Colon (tissue), 2 donors: ENCODE results near the gene OAF.

Experiments
- FAIRE-seq: peaks from 2 replicates; lab custom pipeline; 2012; peaks lifted over from hg19 to GRCh38; lab: Jason Lieb, UNC
- donor health status: control.
- donor health status: control.

The OAF gene

GRCh38 chr11:120184371-120184945, 26.4 kb upstream of the OAF start:
- no peak for FAIRE-seq

DNA sequence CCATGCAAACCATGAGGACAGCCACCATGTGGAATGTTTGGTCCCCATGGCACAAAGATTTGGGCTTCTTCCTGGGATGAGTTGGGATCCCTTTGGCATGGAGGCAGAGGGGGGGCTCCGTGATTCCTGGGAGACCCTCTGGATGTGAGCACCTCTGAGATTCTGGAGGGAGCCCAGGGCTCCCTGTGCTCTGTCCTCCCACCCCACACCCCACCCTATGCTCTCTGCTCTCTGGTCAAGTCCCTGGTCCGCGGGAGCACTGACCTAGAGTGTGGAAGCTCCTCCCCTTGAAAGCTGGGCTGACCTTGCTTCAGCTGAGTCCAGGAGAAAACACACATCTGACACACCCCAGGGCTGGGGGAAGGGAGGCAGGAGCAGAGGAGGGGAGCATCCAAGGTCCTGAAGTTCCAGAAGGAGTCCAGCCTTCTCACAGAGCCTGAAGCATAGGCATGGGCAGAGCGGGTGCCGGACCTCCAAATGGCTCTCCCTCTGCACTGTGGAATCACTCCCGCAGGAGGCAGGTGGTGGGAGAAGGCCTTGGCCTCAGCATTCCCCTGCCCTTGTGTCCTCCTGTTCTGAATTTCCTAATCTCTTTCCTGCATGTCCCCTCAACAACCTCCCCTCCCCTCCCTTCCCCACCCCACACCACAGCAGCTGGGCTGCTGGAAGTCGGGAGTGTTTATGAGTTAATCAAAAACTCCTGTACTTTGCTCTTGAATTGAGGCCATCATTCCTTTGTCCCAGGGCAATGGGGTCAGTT, 25.7 kb upstream of the OAF start:
- no peak for FAIRE-seq

DNA sequence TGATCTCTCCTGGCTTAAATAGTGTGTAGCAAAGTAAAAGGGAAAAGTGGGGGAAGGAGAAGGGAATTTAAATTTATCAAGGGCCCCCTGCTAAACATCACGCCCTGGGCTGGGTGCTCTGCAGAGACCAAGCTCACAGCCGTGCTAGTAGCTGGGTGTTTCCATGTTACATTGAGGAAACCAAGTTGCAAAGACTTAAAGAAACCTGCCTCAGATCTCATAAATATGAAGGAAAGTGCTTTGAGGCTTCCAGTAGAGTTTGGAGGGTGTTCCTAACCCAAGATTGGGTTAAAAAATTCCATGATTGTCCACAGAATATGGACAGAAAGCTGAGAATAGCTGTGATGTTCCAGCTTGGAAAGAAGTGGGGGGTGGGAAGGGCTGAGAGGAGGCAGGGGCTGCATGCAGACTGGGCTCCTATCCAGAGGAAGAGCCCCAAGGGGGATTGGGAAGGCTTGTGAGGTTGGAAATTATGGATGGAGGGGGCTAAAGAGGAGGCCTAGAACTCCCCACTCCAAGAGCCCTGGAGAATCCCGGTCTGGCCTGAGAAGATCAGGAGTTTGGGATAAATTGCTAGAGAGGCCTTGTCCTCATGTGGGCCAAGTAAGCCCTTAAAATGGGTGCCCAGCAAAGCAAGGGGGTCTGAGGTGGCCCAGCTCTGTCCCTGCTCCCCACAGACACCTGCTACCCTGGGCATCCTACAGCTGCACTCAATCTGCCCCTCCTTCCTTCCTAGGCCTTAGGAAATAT, 25.0 kb upstream of the OAF start:
- no peak for FAIRE-seq

GRCh38 chr11:120186456-120186773, 24.4 kb upstream of the OAF start:
- no peak for FAIRE-seq

DNA sequence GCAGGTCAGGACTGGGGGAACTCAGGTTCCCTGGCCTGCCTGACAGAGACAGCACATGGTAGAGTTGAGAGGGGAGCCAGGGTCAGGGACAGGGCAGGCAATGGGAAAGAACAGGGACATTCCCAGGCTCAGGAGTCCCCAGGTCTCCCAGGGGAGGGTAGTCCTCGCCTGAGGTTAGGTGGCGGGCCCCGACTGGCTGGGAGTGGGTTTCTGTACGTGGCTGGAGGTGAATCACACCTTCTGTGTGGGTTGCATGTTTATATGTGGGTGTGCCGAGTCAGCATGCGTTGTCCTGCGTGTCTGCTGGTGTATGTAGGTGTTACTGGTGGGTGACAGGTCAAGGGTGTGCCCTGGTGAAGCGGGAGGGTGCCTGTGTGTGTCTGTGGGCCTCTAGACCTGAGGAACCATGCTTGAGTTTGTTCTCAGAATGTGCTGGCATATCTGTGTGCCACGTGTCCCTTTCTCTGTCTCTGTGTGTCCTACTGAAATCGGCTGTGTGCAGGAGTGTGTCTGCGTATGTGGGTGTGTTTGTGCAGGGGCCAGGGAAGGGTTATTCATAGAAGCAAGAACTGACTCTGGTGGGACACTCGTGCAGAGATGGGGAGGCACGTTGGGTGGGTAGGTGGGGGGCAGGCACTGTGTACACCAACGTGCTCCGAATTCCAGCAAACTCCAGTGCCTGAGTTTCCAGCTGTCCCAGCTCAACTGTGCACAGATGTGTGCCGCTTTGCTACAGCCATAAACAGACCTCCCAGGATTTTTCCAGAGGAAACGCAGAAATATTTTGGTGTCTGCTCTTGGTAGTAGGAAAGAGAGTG, 23.8 kb upstream of the OAF start:
- FAIRE-seq = no peak

GRCh38 chr11:120188371-120188770, 22.5 kb upstream of the OAF start:
- no peak for FAIRE-seq

DNA sequence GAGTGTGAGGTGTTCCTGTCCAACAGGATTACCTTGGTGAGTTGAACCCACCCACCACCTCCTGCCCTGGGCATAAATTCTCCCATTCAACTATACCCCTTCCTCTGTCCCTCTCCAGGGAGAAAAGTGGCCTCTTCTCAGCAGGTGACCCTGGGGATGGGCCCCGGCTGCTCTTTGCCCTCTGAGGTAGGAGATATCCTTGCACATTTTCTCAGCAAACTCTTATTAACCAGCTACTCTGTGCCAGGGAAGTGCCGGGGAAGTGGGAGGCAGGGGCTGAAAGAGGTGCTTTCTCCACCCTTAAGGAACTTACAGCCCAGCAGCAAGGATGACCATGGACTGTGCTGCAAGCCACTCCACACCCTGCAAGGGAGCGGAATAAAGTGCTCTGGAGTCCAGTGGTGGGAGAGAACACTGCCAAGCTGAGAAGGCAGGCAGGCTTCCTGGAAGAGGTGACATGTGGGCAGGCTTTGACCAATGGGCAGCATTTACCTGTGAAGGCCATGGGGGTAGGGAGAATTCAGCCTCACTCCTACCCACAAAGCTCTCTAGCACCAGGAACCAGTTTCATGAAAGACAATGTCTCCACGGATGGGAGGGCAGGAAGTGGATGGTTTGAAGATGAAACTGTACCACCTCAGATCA, 21.9 kb upstream of the OAF start:
- no peak for FAIRE-seq

DNA sequence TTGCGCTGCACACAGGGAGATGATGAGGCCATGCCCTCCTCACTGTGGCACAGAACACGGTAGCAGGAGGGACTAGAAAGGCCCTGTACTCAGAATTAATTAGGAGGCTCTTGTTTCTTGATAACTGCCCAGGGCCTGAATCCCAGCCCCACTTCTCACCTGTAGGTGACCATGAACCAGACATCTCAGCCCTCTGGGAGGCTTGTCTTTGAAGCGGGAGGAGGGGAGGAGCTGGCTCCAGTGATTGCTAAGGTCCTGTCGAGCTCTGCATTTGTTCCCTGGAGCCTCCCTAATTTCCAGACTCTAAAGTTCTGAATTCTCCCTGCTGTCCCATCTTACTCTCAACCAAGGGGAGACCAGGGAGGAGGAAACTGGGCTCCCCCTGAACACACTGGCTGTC, 19.8 kb upstream of the OAF start:
- FAIRE-seq = no peak

GRCh38 chr11:120192831-120193625, 17.8 kb upstream of the OAF start:
- no peak for FAIRE-seq

DNA sequence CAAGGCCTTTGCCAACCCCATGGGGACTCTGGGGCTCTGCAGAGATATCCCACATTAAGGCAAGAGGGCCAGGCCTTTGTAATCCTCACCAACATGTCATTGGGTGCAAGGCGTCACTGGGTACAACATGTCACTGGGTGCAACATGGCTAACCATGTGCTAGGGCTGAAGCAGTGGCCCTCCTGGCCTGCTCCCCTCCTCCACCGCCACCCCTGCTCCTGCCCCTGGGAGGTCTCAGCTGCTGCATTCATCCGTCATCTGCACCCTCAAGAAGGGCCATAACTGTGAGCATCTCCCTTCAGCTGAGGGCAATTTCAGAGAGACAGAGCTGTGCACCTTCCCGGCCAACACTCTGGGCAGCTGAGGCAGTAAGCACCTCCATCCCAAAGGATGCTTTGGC, 16.7 kb upstream of the OAF start:
- no peak for FAIRE-seq

DNA sequence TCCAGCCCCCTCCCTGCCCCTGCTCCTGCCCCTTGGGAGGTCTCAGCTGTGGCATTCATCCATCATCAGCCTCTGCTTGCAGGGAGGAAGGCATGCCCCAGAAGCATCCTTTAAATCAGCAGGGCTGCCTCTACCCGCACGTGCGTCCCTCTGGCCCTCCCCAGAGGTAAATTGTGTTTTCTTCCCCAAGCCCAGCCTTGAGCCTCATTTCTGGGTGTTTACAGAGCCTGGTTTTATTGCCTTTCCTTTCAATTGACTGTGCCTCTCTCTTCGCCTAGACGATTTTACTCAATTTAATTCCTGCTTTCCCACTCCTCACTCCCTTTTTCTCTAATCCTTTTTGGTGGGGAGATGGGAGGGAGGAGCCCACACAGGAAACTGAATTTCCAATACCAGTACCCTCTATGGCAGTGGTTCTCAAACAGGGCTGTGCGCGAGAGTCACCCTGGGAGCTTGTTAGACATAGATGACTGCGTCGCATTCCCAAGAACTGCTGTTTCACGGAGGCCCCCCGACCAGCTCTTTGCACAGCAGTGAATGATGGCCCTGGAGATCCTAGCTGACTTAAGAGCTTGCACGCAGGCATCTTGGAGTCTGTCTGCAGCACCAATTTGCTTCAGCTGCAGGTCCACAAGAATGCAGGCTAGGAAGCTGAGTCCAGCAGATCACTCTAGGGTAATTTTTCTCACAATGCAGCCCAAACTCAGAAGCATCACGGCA, 15.1 kb upstream of the OAF start:
- FAIRE-seq = no peak

DNA sequence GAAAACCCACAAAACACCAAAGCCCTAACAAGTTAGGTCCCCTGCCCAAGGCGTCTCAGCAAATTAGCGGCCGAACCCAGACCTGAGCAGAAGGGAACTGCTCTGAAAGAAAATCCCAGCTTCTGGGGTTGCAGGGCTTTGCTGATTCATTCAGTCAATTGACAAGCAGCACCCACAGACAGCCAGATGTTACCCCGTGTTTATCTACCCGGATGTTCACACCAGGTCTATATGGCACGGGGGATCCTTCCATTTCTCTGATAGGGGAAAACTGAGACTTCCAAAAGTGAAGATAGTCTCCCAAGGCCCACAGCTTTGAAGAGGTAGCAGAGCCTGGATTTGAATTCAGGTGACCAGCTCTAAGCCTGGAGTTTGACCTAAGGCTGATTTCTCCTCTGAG, 14.0 kb upstream of the OAF start:
- no peak for FAIRE-seq

GRCh38 chr11:120197251-120197891, 13.5 kb upstream of the OAF start:
- FAIRE-seq = no peak

DNA sequence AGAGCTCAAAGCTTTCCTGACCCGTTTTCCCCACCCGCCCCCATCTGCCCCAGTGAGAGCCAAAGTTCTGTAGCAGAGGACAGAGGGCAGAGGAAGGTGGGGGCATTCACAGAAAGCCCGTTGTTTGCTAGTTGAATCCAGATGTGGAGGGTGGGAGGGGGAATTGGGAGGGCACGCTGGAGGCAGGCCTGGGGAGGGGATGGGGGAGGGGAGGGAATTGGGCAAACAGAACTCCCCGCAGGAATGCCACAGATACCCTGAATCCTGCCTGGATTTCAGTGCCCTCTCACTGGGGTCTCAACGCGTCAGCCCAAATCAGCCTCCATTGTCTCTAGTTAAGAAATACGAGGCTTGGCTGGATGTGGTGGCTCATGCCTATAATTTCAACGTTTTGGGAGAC, 12.9 kb upstream of the OAF start:
- no peak for FAIRE-seq

GRCh38 chr11:120198403-120198786, 12.4 kb upstream of the OAF start:
- FAIRE-seq = no peak

GRCh38 chr11:120198787-120199469, 11.9 kb upstream of the OAF start:
- no peak for FAIRE-seq

- FAIRE-seq = no peak
Measured at GRCh38 chr11:120199613-120200012, 11.2 kb upstream of the OAF start.

DNA sequence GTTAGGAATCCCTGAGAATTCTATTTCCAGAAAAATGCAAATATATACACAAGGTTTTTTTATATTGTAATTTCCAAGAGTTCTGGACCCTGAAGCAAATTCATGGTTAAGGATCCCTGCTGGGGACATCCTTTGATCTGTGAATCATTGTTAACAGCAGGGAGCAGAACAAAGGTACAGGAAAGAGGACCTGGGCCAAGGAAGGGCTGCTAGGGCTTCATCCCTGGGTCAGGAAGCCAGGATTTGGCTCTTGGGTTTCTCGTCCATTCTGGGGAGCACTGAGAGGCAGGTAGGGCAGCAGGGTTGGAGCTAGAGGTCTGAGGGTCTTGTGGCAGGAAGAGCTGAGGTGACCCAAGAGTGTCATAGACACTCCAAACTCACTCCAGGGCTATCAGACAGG, 10.2 kb upstream of the OAF start:
- FAIRE-seq = no peak

- no peak for FAIRE-seq
Measured at GRCh38 chr11:120201653-120202052, 9.2 kb upstream of the OAF start.

DNA sequence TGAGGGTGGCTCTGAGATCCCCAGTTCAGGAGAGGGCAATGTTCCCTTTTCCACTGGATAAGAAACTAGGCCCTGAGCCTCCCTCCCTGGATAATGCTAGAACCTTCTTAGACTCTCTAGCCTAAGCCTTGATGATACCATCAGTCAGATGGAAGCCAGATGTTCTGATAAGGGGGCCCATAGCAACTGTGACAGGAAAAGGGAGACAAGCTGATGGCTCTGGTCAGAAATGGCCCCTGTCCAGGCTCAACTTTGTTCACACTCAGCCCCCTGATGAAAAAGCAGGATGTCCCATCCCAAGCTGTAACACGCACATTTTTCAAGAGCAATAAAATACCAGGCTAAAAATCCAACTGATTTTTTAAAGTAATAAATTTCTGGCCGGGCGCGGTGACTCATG, 7.2 kb upstream of the OAF start:
- FAIRE-seq = no peak
